Measurements from ENCODE around the gene CACNA2D4.

Gene CACNA2D4

DNA sequence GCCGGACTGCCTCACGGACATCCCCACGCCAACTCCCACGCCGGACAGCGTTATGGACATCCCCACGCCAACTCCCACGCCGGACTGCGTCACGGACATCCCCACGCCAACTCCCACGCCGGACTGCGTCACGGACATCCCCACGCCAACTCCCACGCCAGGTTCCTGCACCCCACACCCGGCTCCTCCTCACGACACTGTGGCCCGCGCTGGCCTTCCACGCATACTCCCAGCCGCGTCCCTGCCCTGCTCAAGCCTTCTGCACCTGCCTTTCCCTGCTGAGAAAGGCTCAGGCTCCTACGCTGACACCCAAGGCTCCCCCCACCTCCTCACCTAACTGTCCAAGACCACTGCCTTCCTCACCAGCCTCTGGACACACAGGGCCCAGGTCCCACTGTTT, 9.7 kb downstream of the CACNA2D4 start:
- H3K36me3 ChIP-seq (ENCODE audit: control insufficient read depth, insufficient read depth, low read length): no peaks in the 10 kb centered on the region
- H3K4me3 ChIP-seq (ENCODE audit: low read depth, low read length): no peak overlapping the region
- no peak overlapping the region for H3K27ac ChIP-seq (ENCODE audit: low read depth, low read length)
- peaks cover 11% of the 10 kb centered on the region for H3K9me3 ChIP-seq (ENCODE audit: control insufficient read depth, insufficient read depth, low read depth, low read length)
- H3K4me1 ChIP-seq (ENCODE audit: control insufficient read depth, insufficient read depth, low read length): peaks cover 9% of the 10 kb centered on the region; the same call in 1 of the 2 replicates
- H3K9ac ChIP-seq (ENCODE audit: low read length): no peak overlapping the region
- H3K27me3 ChIP-seq (ENCODE audit: control insufficient read depth, insufficient read depth, low read length): no peaks in the 10 kb centered on the region

DNA sequence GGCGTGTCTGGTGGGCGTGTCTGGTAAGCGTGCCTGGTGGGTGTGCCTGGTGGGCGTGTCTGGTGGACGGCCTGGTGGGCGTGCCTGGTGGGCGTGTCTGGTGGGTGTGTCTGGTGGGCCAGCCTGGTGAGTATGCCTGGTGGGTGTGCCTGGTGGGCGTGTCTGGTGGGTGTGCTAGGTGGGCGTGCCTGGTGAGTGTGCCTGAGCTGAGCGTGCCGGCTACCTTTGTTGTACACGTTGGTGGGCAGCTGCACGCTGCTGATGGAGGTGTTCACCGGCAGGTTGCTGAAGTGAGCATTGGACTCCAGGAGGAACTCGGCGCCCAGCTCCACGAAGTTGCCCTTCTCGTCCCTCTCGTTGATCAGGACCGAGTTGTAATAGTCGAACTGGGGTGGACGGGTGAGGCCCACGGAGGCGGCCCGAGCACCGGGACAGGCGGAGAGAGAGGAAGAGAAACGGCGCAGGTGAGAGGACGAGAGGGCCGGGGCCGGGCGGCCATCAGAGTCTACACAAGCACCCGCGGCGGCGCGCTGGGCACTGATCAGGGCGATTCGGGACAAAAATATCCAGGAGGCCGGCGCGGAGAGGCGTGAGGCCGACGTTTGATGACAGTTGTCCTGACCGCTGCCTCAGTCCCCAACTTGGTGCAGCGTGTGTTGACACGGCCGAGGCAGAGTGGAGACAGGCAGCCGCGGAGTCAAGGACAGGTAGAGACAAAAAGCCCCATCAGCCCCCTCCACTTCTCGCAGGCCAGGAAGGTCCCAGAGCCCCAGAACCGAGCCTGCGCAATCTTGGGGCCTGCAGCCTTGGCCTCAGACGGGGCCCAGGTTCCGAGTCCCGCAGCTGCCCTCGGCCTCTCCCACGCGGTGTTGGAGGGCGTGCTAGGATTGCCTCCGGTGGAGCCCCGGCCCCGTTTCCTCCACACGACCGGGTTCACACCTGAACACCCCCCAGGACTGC, 10.5 kb downstream of the CACNA2D4 start:
- Histone ChIP-seq H3K4me1 (ENCODE audit: control insufficient read depth, insufficient read depth, low read length) (peaks cover 8% of the 10 kb centered on the region; the same call in 1 of the 2 replicates), H3K36me3 (ENCODE audit: control insufficient read depth, insufficient read depth, low read length) (no peaks in the 10 kb centered on the region), H3K9ac (ENCODE audit: low read length) (no peak overlapping the region), H3K27me3 (ENCODE audit: control insufficient read depth, insufficient read depth, low read length) (no peaks in the 10 kb centered on the region), H3K4me3 (ENCODE audit: low read depth, low read length) (no peak overlapping the region), H3K9me3 (ENCODE audit: control insufficient read depth, insufficient read depth, low read depth, low read length) (peaks cover 18% of the 10 kb centered on the region), H3K27ac (ENCODE audit: low read depth, low read length) (no peak overlapping the region)

DNA sequence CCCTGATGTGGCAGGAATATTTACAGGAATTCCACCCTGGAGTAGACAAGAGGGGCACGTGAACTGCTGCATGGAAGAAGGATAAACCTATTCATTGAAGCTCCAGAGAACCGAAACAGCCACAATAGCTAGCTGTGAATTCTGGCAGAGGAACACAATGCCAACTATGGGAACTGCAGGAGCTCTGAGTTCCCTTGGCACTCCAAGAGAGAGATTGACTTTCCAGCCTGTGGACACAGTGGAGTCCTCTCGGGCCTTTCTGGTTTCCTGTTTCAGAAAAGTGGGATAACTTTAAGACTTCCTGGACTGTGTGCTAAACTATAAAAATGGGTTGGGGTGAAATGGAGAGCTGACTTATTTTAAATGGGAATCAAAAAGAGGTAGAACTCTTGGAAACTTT, 11.9 kb downstream of the CACNA2D4 start:
- Histone ChIP-seq H3K27ac (ENCODE audit: low read depth, low read length) (no peak overlapping the region), H3K9ac (ENCODE audit: low read length) (no peak overlapping the region), H3K9me3 (ENCODE audit: control insufficient read depth, insufficient read depth, low read depth, low read length) (peaks cover 19% of the 10 kb centered on the region), H3K4me1 (ENCODE audit: control insufficient read depth, insufficient read depth, low read length) (no peaks in the 10 kb centered on the region), H3K4me3 (ENCODE audit: low read depth, low read length) (no peak overlapping the region), H3K27me3 (ENCODE audit: control insufficient read depth, insufficient read depth, low read length) (no peaks in the 10 kb centered on the region), H3K36me3 (ENCODE audit: control insufficient read depth, insufficient read depth, low read length) (no peaks in the 10 kb centered on the region)

GRCh38 chr12:1904875-1905274, 13.6 kb downstream of the CACNA2D4 start:
- H3K9ac ChIP-seq (ENCODE audit: low read length): no peak overlapping the region
- H3K9me3 ChIP-seq (ENCODE audit: control insufficient read depth, insufficient read depth, low read depth, low read length): peaks cover 19% of the 10 kb centered on the region
- no peak overlapping the region for H3K27ac ChIP-seq (ENCODE audit: low read depth, low read length)
- no peaks in the 10 kb centered on the region for H3K4me1 ChIP-seq (ENCODE audit: control insufficient read depth, insufficient read depth, low read length)
- no peaks in the 10 kb centered on the region for H3K27me3 ChIP-seq (ENCODE audit: control insufficient read depth, insufficient read depth, low read length)
- H3K4me3 ChIP-seq (ENCODE audit: low read depth, low read length): no peak overlapping the region
- H3K36me3 ChIP-seq (ENCODE audit: control insufficient read depth, insufficient read depth, low read length): no peaks in the 10 kb centered on the region

GRCh38 chr12:1896964-1897363, 21.5 kb downstream of the CACNA2D4 start:
- Histone ChIP-seq H3K4me3 (ENCODE audit: low read depth, low read length) (no peak overlapping the region), H3K36me3 (ENCODE audit: control insufficient read depth, insufficient read depth, low read length) (no peaks in the 10 kb centered on the region), H3K9me3 (ENCODE audit: control insufficient read depth, insufficient read depth, low read depth, low read length) (peaks cover 4% of the 10 kb centered on the region; the same call in 1 of the 2 replicates), H3K9ac (ENCODE audit: low read length) (no peak overlapping the region), H3K4me1 (ENCODE audit: control insufficient read depth, insufficient read depth, low read length) (no peaks in the 10 kb centered on the region), H3K27ac (ENCODE audit: low read depth, low read length) (no peak overlapping the region), H3K27me3 (ENCODE audit: control insufficient read depth, insufficient read depth, low read length) (no peaks in the 10 kb centered on the region)

- Histone ChIP-seq H3K9ac (ENCODE audit: low read length) (no peak overlapping the region), H3K27ac (ENCODE audit: low read depth, low read length) (no peak overlapping the region), H3K27me3 (ENCODE audit: control insufficient read depth, insufficient read depth, low read length) (no peaks in the 10 kb centered on the region), H3K4me3 (ENCODE audit: low read depth, low read length) (no peak overlapping the region), H3K4me1 (ENCODE audit: control insufficient read depth, insufficient read depth, low read length) (no peaks in the 10 kb centered on the region), H3K36me3 (ENCODE audit: control insufficient read depth, insufficient read depth, low read length) (no peaks in the 10 kb centered on the region), H3K9me3 (ENCODE audit: control insufficient read depth, insufficient read depth, low read depth, low read length) (peaks cover 7% of the 10 kb centered on the region)
Measured at GRCh38 chr12:1890810-1891209, 27.6 kb downstream of the CACNA2D4 start.

DNA sequence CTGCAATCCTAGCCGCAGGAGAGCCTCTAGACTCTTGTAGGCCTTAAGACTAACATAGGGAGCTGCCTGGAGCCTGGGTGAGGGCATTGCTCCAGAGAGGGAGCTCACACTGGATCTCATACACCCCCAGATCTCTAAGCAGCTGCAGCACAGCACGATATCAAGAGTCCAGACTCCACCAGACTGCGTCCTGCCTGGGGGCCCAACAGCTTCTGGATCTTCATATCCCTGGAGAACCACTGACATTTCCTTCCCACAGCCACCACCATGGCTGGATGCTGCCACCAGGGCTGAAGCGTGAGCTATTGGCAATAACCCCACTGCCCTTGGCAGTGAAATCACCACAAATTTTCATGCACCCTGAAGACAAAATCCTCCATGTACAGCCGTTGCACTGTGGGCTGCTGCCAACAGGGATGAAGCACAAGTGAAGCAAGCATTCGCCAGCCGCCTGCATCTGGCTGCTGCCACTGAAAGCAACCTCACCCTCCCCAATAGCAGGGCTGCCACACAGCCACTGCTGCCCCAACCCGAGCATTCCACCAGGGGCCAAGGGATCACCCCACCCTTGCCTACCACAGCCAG, 28.2 kb downstream of the CACNA2D4 start:
- Histone ChIP-seq H3K4me1 (ENCODE audit: control insufficient read depth, insufficient read depth, low read length) (no peaks in the 10 kb centered on the region), H3K4me3 (ENCODE audit: low read depth, low read length) (no peak overlapping the region), H3K27me3 (ENCODE audit: control insufficient read depth, insufficient read depth, low read length) (no peaks in the 10 kb centered on the region), H3K9ac (ENCODE audit: low read length) (no peak overlapping the region), H3K36me3 (ENCODE audit: control insufficient read depth, insufficient read depth, low read length) (no peaks in the 10 kb centered on the region), H3K9me3 (ENCODE audit: control insufficient read depth, insufficient read depth, low read depth, low read length) (peaks cover 7% of the 10 kb centered on the region), H3K27ac (ENCODE audit: low read depth, low read length) (no peak overlapping the region)

DNA sequence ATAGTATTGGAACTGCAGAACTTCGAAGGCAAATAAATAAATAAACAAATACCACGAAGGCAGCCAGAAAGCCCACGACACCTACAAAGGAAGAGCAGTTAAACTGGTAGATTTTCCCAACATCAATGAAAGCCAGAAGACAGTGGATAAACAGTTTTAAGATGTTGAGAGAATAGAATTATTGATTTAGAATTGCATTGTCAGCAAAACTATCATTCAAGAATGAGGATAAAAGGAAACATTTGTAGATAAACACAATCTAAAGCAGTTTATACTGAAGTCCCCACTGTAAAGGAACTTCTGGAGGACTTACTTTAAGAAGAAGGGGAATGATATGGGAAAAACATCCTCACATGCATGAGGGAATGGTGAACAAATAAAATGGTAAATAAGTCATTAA, 29.5 kb downstream of the CACNA2D4 start:
- H3K4me3 ChIP-seq (ENCODE audit: low read depth, low read length): no peak overlapping the region
- H3K9ac ChIP-seq (ENCODE audit: low read length): no peak overlapping the region
- no peak overlapping the region for H3K27ac ChIP-seq (ENCODE audit: low read depth, low read length)
- H3K4me1 ChIP-seq (ENCODE audit: control insufficient read depth, insufficient read depth, low read length): no peaks in the 10 kb centered on the region
- peaks cover 7% of the 10 kb centered on the region for H3K9me3 ChIP-seq (ENCODE audit: control insufficient read depth, insufficient read depth, low read depth, low read length)
- no peaks in the 10 kb centered on the region for H3K27me3 ChIP-seq (ENCODE audit: control insufficient read depth, insufficient read depth, low read length)
- no peaks in the 10 kb centered on the region for H3K36me3 ChIP-seq (ENCODE audit: control insufficient read depth, insufficient read depth, low read length)

- H3K36me3 ChIP-seq (ENCODE audit: control insufficient read depth, insufficient read depth, low read length): no peaks in the 10 kb centered on the region
- no peaks in the 10 kb centered on the region for H3K4me1 ChIP-seq (ENCODE audit: control insufficient read depth, insufficient read depth, low read length)
- H3K4me3 ChIP-seq (ENCODE audit: low read depth, low read length): no peak overlapping the region
- H3K9ac ChIP-seq (ENCODE audit: low read length): no peak overlapping the region
- H3K9me3 ChIP-seq (ENCODE audit: control insufficient read depth, insufficient read depth, low read depth, low read length): peaks cover 2% of the 10 kb centered on the region; the same call in 1 of the 2 replicates
- H3K27me3 ChIP-seq (ENCODE audit: control insufficient read depth, insufficient read depth, low read length): no peaks in the 10 kb centered on the region; the same call in 1 of the 2 replicates
- H3K27ac ChIP-seq (ENCODE audit: low read depth, low read length): no peak overlapping the region
Measured at GRCh38 chr12:1886396-1887008, 31.9 kb downstream of the CACNA2D4 start.

DNA sequence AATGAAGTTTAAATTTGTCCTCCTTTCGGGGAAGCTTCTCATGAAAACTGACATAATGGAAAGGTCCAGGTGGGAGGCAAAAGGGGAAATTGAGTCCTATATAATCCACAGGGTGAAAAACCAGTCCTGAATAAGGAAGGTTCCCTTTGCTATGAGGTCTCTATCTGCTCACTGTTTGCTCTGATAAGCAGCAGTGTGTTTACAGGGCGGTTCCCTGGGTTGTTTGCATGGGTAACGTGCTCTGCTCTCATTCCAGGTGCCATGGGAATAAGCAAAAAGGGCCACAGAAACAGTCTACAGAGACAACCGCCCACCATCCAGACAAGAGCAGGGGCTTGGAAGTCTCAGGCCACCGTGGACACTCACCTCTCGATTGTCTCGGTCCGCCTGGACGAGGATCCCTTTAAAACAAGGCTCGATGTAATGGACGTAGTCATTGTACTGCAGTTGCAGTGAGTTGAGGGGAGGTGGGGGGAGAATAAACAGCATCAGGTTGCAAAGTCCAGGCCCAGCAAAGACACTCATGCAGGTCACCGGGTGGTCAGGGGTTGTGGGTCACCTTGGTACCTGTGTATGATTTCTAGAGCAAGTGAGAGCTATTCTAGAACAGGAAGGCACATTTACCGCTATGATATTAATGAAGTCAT, 32.7 kb downstream of the CACNA2D4 start:
- H3K4me1 ChIP-seq (ENCODE audit: control insufficient read depth, insufficient read depth, low read length): no peaks in the 10 kb centered on the region
- H3K36me3 ChIP-seq (ENCODE audit: control insufficient read depth, insufficient read depth, low read length): no peaks in the 10 kb centered on the region
- H3K27me3 ChIP-seq (ENCODE audit: control insufficient read depth, insufficient read depth, low read length): no peaks in the 10 kb centered on the region; the same call in 1 of the 2 replicates
- H3K27ac ChIP-seq (ENCODE audit: low read depth, low read length): no peak overlapping the region
- H3K9me3 ChIP-seq (ENCODE audit: control insufficient read depth, insufficient read depth, low read depth, low read length): peaks cover 2% of the 10 kb centered on the region; the same call in 1 of the 2 replicates
- no peak overlapping the region for H3K9ac ChIP-seq (ENCODE audit: low read length)
- H3K4me3 ChIP-seq (ENCODE audit: low read depth, low read length): no peak overlapping the region

Data from HUES6 (cell line).